Thyroid gland (tissue), 4 donors: Measurements from ENCODE around the gene PLN. TPM values are rescaled to one million over a fixed set of nuclear protein-coding genes. Genes with fewer than 3 reads are reported as not detected.

Source experiments
- DNase-seq, 2 donors: peaks; one replicate each; pipeline ENCODE4 v3.0.0-alpha.2; 2019
- H3K27ac ChIP-seq, 3 donors: fragments of 200-600 bp; sonication (generic); 1 replicate in 2 of 3; 2 replicates in 1 of 3; pipeline ENCODE4 v1.5.1; 2016 to 2019; ENCODE audit warnings: mild to moderate bottlenecking in 1 of 3, moderate library complexity in 1 of 3
- H3K27me3 ChIP-seq: fragments of 200-600 bp; sonication (generic); one replicate; pipeline ENCODE4 v1.5.1; 2019
- H3K36me3 ChIP-seq, 2 donors: fragments of 200-600 bp; sonication (generic); one replicate each; pipeline ENCODE4 v1.5.1; 2016 to 2019
- H3K4me1 ChIP-seq, 2 donors: fragments of 200-600 bp; sonication (generic); one replicate each; pipeline ENCODE4 v1.5.1; 2017 to 2019
- H3K4me3 ChIP-seq, 3 donors: fragments of 200-600 bp; sonication (generic); replicated peaks in 1 of 3; 1 replicate in 2 of 3; 2 replicates in 1 of 3; pipeline ENCODE4 v1.5.1; 2016; ENCODE audit warnings: mild to moderate bottlenecking in 1 of 3
- H3K9me3 ChIP-seq: fragments of 200-600 bp; sonication (generic); one replicate; pipeline ENCODE4 v1.5.1; 2017
- CTCF ChIP-seq, 6 experiments: fragments of 200-600 bp in 3 of 6; fragments of 450-650 bp in 3 of 6; sonication (generic) in 3 of 6; IDR thresholded peaks; one replicate each; pipeline ENCODE4 v1.5.1; 2016 to 2019; ENCODE audit warnings: antibody characterized with exemption in 6 of 6, mild to moderate bottlenecking in 2 of 6, inconsistent platforms in 1 of 6, moderate library complexity in 1 of 6
- POLR2A ChIP-seq, 2 donors: fragments of 450-650 bp; IDR thresholded peaks; one replicate each; pipeline ENCODE4 v1.6.1; 2017; ENCODE audit warnings: antibody characterized with exemption in 2 of 2, mild to moderate bottlenecking in 2 of 2, moderate library complexity in 1 of 2
- WGBS, 2 donors: methylation state at CpG; one replicate each; pipeline ENCODE4 v1.1.5; 2017; 5-methylcytosine and 5-hydroxymethylcytosine counted together
- intact Hi-C: fragments of 100-400 bp; cut with DNase I; formaldehyde crosslinking; loops from one replicate; pipeline ENCODE4 v1.15.1; 2023
- total RNA-seq, 4 donors: library from RNA; depleted of rRNA; stranded (reverse); fragments of >200 nt; gene quantifications; one replicate each; pipeline ENCODE4 v1.2.3, GENCODE V29; 2016

The PLN gene
- total RNA-seq, 4 donors from 2014 or later = 5.7 to 21.8 (median 10.5) TPM

- H3K4me3 ChIP-seq = no peak overlapping the region
- TF ChIP-seq CTCF (IDR thresholded peaks at IDR 0.05) = no peak
- no peak for TF ChIP-seq POLR2A (IDR thresholded peaks at IDR 0.05)
- intact Hi-C loops = no loop called here
- no peaks in the 10 kb centered on the region for H3K27me3 ChIP-seq
- no peaks in the 10 kb centered on the region for H3K9me3 ChIP-seq
- no peaks in the 10 kb centered on the region for H3K4me1 ChIP-seq
- no peak for DNase-seq
- no peak overlapping the region for H3K27ac ChIP-seq
- WGBS, 2 donors = 95% methylated on average over 1 of the region's 1 CpG
- H3K36me3 ChIP-seq = no peaks in the 10 kb centered on the region
Observed at GRCh38 chr6:118594877-118595276, 46.8 kb downstream of the PLN start.

GRCh38 chr6:118596774-118597320 lies 48.8 kb downstream of the PLN start:
- no peaks in the 10 kb centered on the region for H3K27me3 ChIP-seq
- no peaks in the 10 kb centered on the region for H3K9me3 ChIP-seq
- no peak for DNase-seq
- TF ChIP-seq POLR2A (IDR thresholded peaks at IDR 0.05) (no peak), CTCF (IDR thresholded peaks at IDR 0.05) (no peak)
- intact Hi-C loops = no loop called here
- 90 to 97% methylated on average over 5 of the region's 5 CpGs for WGBS, 2 donors
- no peaks in the 10 kb centered on the region for H3K36me3 ChIP-seq
- H3K4me1 ChIP-seq = no peaks in the 10 kb centered on the region
- no peak overlapping the region for H3K27ac ChIP-seq
- H3K4me3 ChIP-seq = no peak overlapping the region

GRCh38 chr6:118597636-118598035 lies 49.5 kb downstream of the PLN start:
- Histone ChIP-seq H3K9me3 (no peaks in the 10 kb centered on the region), H3K4me1 (no peaks in the 10 kb centered on the region), H3K27me3 (no peaks in the 10 kb centered on the region), H3K4me3 (no peak overlapping the region), H3K27ac (no peak overlapping the region), H3K36me3 (no peaks in the 10 kb centered on the region)
- intact Hi-C loops = no loop called here
- no peak for DNase-seq
- WGBS, 2 donors = 71 to 72% methylated on average over 3 of the region's 3 CpGs
- no peak for TF ChIP-seq CTCF (IDR thresholded peaks at IDR 0.05)
- TF ChIP-seq POLR2A (IDR thresholded peaks at IDR 0.05) = no peak

- Histone ChIP-seq H3K4me1 (no peaks in the 10 kb centered on the region), H3K4me3 (no peak overlapping the region), H3K27ac (no peak overlapping the region), H3K27me3 (no peaks in the 10 kb centered on the region), H3K36me3 (no peaks in the 10 kb centered on the region), H3K9me3 (no peaks in the 10 kb centered on the region)
- 84 to 85% methylated on average over 2 of the region's 2 CpGs for WGBS, 2 donors
- TF ChIP-seq CTCF (IDR thresholded peaks at IDR 0.05) (no peak), POLR2A (IDR thresholded peaks at IDR 0.05) (no peak)
- DNase-seq = no peak
- intact Hi-C loops = no loop called here
Observed at GRCh38 chr6:118598324-118598723, 50.2 kb downstream of the PLN start.

GRCh38 chr6:118602300-118602699 lies 54.2 kb downstream of the PLN start:
- H3K9me3 ChIP-seq = no peaks in the 10 kb centered on the region
- intact Hi-C loops = no loop called here
- DNase-seq = no peak
- WGBS, 2 donors = 87 to 91% methylated on average over 2 of the region's 2 CpGs
- H3K4me1 ChIP-seq = no peaks in the 10 kb centered on the region
- TF ChIP-seq POLR2A (IDR thresholded peaks at IDR 0.05) (no peak), CTCF (IDR thresholded peaks at IDR 0.05) (no peak)
- no peak overlapping the region for H3K4me3 ChIP-seq
- H3K36me3 ChIP-seq = no peaks in the 10 kb centered on the region
- H3K27ac ChIP-seq = no peak overlapping the region
- no peaks in the 10 kb centered on the region for H3K27me3 ChIP-seq
